Suppressor macrophage (primary cell): ENCODE data around the gene RD3L.
A peak's percentile ranks its signal among the peaks of the same experiment; 100 is the strongest.

Source experiments
- DNase-seq, 4 experiments: peaks; one replicate each; pipeline ENCODE4 v3.0.0-alpha.2; 2020 to 2022

Gene RD3L

GRCh38 chr14:103894723-103895059 is 47.6 kb downstream of the RD3L start:
- DNase-seq: no peak

- DNase-seq: peak in 2 of 4 experiments; percentile 44 to 45
These were observed 48.2 kb downstream of the RD3L start for GRCh38 chr14:103894034-103894722.

- DNase-seq: no peak
These were observed 50.1 kb downstream of the RD3L start for GRCh38 chr14:103892247-103892646.

GRCh38 chr14:103891667-103892215 is 50.6 kb downstream of the RD3L start:
- DNase-seq: no peak

DNA sequence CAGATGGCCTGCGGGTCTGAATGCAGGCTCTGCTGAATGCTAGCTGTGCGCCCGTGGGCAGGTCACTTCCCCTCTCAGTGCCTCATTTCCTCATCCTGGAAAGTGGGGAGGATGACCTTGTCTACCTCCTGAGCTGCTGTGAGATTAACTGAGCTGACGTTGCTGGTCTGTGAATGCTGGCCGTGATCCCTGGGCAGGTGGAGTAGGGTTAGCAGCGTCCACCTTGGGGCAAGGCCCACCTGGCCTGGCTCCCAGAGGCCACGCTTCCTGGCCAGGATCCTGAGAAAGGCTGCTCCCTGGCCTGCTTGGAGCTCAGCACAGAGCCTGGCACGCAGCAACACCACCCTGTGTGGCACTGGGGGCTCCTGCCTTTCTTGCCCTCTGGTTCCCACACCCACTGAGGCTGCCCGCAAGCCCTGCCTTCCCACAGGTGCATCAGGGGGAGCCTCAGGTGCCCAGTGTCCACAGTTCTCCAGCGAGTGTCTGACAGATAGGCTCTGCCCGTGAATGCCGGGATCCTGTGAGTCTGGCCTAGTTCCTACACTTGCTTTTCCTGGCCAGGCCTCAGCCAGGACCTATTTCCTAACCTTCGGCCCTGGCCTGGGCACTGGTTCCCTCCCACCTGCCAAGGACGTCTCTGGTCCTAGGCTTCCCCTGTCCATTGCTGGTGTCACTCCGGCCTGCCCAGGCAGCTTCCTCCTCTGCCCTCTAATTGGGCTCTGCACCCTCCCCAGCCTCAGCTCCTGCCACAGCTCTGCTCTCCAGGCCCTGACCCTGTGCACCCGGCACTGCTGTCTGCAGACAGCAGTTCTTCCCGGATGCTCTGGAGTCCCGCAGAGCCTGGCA is 51.3 kb downstream of the RD3L start:
- DNase-seq: peak; percentile 63 to 82 (median 76)
